ENCODE results near the gene AKAP6.

DNA sequence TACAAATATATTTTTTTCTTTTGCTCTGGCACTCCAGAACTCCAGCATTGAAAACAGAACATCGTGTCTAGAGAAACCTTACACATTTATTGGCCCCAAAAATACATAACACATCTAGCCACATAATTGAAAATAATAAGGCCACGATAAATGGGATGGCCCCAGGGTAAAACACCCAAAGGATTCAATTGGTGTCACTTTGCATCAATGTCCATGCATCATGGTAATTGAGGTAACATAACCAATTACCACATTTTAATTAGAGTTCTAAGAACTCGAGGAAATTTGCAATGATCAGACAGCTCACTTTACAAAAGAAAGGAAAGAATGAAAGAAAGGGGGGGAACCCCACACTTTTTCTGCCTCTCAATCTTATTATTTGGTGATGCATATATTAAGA is 457.8 kb downstream of the AKAP6 start:
- TF ChIP-seq, protein P1, sequence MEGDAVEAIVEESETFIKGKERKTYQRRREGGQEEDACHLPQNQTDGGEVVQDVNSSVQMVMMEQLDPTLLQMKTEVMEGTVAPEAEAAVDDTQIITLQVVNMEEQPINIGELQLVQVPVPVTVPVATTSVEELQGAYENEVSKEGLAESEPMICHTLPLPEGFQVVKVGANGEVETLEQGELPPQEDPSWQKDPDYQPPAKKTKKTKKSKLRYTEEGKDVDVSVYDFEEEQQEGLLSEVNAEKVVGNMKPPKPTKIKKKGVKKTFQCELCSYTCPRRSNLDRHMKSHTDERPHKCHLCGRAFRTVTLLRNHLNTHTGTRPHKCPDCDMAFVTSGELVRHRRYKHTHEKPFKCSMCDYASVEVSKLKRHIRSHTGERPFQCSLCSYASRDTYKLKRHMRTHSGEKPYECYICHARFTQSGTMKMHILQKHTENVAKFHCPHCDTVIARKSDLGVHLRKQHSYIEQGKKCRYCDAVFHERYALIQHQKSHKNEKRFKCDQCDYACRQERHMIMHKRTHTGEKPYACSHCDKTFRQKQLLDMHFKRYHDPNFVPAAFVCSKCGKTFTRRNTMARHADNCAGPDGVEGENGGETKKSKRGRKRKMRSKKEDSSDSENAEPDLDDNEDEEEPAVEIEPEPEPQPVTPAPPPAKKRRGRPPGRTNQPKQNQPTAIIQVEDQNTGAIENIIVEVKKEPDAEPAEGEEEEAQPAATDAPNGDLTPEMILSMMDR (IDR thresholded peaks at IDR 0.05) = no peak
- TF ChIP-seq POLR2A (IDR thresholded peaks at IDR 0.05) (no peak), POLR2AphosphoS5 (IDR thresholded peaks at IDR 0.05) (no peak)
